NCI-H1092 treated with DMSO at 0.1 percent for 48 hours (cell line): Measurements from ENCODE around the gene IFNGR1.

Experiments
- DNase-seq: peaks from one replicate; lab custom pipeline; 2025; lab: John Stamatoyannopoulos, UW

Gene IFNGR1

DNA sequence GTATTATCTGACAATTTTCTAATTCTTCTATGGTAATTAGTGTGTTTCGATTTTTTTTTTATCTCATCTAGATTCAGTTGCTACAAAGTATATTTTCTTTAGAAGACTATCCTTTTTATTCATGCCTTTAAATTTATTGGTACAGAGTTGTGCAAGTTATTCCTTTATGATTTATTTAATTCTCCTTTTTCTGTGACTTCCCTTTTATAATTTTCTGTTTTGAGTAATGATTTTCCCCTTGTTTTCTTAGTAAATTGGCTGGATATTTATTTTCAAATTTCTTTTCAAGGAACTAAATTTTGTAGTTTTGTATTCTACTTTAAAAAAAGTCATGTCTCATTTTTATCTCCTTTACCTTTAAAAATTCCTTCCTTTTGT lies 43.3 kb downstream of the IFNGR1 start:
- no peak for DNase-seq

DNA sequence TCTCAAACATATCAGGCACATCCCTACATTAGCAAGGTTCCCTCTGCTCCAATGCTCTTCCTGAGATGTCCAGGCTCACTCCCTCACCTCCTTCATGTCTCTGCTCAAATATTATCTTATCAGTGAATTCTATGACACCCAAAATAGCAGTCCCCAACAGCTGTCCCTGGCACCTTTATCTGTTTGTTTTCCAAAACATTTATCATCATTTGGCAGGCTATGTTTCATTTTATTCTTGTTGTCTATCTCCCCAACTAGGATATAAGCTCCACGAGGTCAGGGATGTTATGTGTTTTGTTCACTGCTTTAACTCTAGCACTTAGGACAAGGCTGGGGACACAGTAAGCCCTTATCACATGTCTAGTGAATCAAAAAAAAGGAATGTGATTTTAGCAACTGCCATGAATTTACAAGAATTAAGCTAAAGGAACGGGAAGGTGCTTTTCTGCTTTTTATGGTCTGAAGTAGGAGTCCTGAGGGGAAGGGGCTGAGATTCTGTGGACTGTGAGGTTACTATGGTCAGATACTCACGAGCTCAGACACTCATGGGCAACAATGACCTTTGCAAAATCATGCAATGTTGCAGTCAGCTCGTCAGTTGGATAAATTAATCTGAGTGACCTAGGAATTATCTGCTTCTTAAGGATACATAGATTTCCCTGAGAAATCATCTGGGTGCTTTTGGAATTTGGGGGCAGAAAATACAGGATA lies 43.9 kb downstream of the IFNGR1 start:
- DNase-seq = no peak

GRCh38 chr6:137173501-137173900 lies 45.7 kb downstream of the IFNGR1 start, which contains the start of gene IL22RA2:
Gene IL22RA2, minus strand, starts transcription at chr6:137173644. Its CDS starts 11,895 bp downstream, at chr6:137161749.
- DNase-seq = no peak

DNA sequence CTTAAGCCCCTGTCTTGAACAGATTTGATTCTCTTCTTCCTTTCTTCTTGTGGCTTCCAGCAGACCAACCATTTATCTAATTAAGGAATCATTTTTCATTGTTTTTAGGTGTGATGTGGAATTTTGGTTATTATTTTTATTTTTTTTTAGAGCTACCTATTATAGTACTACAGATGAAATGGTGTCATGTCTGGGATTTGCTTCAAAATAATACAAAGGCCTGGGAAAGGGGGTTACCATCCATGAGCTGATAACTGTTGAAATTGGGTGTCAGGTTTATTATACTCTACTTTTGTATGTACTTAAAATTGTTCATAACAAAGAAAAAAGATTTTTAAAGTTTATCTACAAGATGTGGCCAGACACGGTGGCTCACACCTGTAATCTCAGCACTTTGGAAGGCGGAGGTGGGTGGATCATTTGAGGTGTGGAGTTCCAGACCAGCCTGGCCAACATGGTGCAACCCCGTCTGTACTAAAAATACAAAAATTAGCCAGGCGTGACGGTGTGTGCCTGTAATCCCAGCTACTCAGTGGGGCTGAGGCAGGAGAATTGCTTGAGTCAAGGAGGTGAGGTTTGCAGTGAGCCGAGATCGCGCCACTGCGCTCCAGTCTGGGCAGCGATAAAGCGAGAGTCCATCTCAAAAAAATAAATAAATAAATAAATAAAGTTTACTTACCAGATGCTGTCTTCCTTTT lies 46.3 kb downstream of the IFNGR1 start:
- DNase-seq = no peak

DNA sequence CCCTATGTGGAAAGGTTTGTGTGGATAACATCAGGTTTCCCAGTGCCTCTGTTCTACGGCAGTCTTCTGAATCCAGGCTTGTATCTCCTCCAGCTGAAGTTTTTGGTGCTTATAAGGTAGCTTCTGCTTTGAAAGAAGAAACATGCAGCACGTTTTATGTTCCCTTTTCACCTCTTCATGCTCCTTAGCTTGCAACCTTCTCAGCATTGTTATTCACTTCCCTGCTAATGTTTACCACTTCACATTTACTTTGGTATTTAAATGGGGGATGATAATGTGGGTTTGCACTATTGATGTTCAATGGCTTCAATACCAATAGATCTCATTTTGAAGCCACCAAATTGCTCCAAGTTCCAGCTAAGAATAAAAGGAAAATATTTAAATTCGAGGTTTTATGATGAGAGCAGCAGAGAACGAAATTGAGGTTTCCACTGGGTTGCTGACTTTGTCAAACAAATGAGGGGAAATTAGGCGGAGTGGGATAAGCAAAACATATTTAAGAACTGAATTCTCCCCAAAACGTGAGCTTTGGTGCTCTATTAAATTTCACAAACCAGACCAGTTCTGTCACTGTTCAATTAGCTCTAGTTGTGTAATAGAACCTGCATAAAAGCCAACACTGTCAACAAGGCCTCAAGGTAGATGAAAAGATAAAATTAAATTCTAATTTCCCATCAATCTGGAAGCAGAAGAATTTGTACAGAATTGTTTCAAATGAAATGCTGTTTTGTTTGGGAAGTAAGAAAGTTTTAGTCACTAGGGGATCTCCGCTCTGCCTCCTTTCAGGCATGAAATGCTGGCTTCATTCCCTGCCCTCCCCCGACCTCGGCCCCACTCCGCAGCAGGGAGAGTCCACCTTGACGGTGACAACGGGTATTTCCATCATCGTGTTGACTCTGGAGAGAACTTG lies 47.1 kb downstream of the IFNGR1 start:
- no peak for DNase-seq

GRCh38 chr6:137171053-137171374 lies 48.2 kb downstream of the IFNGR1 start:
- no peak for DNase-seq

- DNase-seq = no peak
Measured at GRCh38 chr6:137170266-137171052, 48.7 kb downstream of the IFNGR1 start.

DNA sequence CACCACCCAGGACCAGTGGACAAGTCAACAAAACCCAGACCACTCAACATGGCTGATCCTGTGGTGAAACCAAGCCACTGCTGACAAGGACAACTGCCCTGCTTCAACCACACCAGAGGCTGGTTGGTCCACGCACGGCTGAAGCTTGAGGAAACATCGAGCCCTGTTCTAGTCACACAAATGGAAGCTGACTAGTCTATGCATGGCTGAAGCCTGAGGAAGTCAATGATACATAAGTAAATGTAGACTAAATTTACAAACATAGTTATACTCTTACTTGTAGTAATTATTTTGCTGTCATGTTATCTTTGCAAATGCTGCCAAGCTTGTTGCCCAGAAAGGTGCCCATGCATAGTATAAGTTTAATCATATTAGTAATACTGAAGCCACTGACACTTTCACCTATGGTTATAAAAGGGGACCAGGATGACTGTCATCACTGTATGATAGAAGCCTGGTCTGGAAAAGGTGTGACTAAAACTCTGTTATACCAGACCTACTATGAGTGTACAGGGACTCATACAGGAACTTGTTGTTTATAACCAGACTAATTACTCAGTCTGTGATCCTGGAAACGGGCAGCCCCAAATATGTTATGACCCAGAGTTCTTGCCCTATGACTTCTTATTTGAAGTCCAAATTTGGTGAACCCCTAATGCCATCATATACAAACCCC lies 51.3 kb downstream of the IFNGR1 start:
- DNase-seq = no peak

GRCh38 chr6:137166247-137167098 lies 52.7 kb downstream of the IFNGR1 start:
- DNase-seq = no peak

DNA sequence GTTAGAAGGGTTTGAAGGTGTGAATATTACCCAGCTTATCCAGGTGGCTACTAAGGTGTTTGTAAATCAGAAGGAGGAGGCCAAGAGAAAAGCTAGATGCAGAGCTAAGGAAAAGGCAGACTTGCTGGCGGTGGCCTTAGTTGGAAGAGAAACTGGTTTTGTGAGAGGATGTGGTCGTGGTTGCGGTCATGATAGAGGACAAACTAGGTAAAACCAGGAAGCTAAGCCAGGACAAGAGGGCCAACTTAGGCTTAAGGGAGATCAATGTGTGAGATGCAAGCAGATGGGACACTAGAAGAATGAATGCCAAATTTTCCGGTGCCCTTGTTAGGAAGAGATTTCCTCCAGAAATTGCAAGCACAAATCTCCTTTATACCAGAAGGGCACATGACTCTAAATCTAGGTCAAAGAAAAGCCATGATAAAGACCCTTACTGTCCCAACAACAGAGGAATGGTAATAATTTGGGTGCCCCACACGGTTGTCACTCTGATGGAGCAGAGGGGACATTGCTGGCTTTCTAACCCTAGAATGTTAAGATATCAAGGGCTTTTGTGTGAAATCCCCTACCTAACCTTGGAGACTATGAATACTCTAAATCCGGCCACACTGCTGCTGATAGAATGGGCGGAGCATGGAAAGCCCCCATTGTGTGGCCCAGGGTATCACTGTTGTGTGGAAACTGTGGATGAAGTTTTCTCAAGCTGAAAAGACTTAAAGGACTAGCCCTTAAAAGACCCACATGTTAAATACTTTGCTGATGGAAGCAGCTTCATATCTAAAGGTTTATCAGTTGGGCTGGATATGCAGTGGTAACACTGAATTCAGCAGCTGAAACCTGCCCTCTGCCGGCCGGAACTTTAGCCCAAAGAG lies 53.6 kb downstream of the IFNGR1 start:
- peak; percentile 18 for DNase-seq

DNA sequence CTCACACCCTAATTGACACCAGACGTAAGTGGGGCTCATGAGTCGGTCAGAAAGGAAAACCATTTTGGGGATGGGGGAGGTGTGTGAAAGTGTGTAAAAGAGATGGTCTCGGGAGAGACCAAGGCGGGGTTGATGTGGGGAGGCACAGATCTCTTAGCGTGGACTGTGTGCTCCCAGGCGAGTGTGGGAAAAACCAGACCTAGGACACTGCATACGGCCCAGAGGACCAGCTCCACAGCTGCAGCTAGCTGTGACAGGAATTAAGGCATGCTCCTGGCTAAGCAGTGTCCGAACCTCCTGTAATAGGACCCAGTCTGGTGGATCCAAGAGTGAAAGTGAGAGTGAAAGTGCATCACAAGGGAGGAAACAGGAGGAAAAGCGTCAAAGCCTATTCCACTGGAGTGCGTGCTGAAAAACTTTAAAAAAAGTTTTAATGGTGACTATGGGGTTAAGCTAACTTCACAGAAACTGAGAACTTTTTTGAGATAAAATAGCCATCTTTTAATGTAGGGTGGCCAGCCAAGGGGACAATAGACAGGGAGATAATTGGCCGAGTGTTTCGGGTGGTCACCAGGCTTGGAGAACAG lies 55.4 kb downstream of the IFNGR1 start:
- no peak for DNase-seq

- DNase-seq = no peak
Measured at GRCh38 chr6:137162692-137163306, 56.4 kb downstream of the IFNGR1 start.

DNA sequence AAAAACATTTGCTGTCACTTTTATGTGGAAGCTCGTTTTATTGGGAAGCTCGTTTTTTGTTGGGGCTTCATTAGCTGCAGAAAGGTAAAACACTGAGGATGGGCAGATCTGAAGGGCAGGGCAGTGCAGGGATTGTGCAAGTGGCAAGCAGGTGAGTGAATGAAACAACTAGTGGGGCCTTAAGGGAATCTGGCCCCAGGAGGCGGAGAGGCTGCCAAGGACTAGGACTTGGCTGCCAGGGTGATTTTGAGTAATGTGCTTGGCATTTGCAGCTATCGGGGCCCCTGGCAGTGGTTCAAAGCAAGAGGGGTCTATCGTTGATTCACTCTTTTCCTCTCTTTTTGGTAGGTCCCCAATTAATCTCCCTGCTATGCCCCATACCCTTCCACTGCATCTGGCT lies 57.2 kb downstream of the IFNGR1 start:
- no peak for DNase-seq

- no peak for DNase-seq
Measured at GRCh38 chr6:137160763-137161162, 58.4 kb downstream of the IFNGR1 start.

GRCh38 chr6:137159912-137160311 lies 59.3 kb downstream of the IFNGR1 start:
- no peak for DNase-seq

GRCh38 chr6:137157601-137158000 lies 61.6 kb downstream of the IFNGR1 start:
- DNase-seq = no peak

- no peak for DNase-seq
Measured at GRCh38 chr6:137156650-137157049, 62.5 kb downstream of the IFNGR1 start.

DNA sequence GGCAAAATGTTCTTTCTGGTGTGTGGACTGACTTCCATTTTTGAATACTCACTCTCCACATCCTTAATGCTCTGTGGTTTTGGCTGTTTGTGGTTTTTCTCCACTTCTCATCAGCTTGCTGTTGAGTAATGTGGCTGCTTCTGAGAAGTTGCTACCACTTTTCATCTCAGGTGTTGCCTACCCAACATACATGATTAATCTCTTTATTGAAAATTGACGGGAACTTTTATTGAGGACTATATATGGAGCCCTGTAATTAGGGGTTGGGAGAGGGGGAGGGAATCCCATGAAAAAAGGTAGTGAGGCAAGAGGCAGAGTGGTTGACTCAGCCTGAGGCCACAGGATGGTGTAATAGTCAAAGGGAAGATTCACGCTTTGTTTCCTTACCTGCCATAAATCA lies 63.4 kb downstream of the IFNGR1 start:
- no peak for DNase-seq

DNA sequence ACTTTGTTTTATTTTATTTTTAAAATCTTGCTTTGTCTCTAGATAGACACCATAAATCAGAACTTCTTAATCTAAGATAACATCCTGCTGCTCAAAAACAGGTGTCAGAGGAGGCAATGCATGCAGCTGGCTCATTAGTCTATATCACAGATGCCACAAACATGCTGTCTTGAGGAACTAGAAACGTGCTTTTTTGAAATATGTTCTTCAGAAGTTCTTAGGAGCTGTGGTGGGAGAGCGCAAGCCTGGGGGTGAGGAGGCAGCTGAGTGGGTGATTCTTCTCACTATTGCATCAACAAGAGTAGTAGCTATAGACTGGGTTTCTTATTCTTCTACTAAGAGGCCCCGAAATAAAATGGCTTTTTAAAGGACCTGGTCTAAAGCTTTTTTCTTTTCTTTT lies 69.1 kb downstream of the IFNGR1 start:
- DNase-seq = no peak
